Embryonic facial prominence (tissue), 1 donor: ENCODE measurements around the gene ZC3H18.
"Not testable (repeated sequence)": the region's sequence is repeated elsewhere in the genome, so short reads cannot be mapped to it uniquely, and the experiment has no call there.

ENCODE experiments used
- DNase-seq: peaks from one replicate; pipeline ENCODE4 v3.0.0-alpha.2; 2016; ENCODE audit errors: extremely low spot score

The ZC3H18 gene

GRCh38 chr16:88654363-88655052 is 84.3 kb downstream of the ZC3H18 start:
- DNase-seq, result no peak

- DNase-seq, result no peak
Measured at GRCh38 chr16:88655053-88655732, 85.0 kb downstream of the ZC3H18 start.

GRCh38 chr16:88655733-88656281 is 85.6 kb downstream of the ZC3H18 start:
- DNase-seq, result no peak

DNA sequence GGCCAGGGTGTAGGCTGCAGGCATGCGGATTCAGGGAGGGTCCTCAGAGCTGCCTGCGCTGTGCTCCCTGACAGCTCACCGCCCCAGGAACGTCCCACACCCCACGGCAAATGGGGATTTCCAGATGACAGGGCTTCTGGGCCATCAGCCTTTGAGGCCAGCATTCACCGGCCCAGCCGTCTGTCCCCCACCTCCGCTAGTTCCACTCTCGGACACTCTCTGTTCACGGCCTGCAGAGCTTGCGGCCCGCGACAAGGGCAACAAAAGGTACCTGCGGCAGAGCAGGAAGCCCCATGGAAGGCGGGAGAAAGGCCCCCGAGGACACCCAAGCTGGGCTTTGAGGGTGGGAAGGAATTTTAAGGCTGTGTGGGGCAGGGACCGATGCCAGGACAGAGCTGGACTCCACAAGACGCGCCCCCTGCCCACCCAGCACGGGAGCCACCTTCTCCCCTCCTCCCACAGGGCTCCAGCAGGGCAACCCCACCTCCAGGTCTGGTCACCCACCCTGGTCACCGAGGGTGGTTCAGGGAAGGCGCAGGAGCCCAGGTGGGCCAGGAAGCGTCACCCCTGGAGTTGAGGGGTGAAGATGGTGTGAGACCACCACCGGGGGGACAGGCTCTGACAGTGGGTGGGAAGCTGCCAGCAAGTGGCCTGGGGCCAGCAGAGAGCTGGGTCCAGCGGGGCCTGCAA is 86.2 kb downstream of the ZC3H18 start:
- DNase-seq, result no peak

- no peak for DNase-seq
Measured at GRCh38 chr16:88657371-88657770, 87.2 kb downstream of the ZC3H18 start.

DNA sequence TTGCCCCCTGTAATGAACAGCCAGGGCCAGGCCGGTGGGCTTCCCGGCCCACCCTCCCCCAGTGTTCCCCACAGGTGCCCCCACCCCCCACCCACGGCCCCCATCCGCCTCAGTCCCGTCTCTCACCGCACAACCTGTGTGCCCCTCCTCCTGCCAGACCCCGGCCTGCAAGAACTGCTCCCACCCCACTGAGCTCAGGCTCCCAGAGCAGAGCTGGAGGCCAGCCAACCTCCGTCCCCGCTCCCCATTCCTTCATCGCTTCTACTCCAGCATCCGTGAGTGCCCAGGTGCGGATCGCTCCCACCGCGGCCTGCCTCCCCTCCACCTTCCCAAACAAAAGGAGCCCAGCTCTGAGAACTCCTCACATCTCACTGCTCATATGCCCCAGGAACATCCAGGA is 88.5 kb downstream of the ZC3H18 start:
- DNase-seq, result no peak

DNA sequence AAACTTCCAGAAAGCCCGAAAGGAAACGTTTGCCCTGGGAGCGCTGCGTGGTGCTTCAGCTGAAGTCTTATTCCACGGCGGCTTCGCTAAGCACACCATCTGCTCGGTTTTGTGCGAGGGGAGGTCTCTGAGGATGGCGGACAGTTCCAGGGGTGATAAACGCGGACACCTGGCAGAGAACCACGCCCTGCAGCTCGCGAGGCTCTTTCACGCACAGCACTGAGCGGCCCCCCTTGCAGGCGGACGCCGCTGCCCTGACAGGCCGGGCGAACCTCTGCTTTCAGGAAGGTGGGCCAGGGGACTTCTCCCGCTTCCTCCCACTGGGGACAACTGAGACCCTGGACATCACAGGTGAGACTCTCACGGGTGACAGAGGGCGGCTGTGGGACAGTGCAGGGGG is 89.0 kb downstream of the ZC3H18 start:
- no peak for DNase-seq

DNA sequence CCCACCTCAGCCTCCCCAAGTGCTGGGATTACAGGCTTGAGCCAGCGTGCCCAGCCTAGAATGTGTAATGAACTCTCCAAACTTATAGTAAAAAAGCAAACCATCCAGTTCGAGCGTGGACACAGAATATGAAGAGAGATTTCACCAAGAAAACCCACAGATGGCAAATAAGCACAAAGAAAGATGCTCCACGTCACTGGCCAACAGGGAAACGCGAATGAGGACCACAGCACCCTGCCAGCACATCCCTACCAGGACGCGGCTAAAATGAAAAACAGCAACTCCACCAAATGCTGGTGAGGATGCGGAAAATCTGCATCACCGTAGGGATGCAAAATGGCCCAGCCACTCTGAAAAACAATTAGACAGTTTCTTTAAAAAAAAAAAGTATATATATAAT is 91.3 kb downstream of the ZC3H18 start:
- no peak for DNase-seq

DNA sequence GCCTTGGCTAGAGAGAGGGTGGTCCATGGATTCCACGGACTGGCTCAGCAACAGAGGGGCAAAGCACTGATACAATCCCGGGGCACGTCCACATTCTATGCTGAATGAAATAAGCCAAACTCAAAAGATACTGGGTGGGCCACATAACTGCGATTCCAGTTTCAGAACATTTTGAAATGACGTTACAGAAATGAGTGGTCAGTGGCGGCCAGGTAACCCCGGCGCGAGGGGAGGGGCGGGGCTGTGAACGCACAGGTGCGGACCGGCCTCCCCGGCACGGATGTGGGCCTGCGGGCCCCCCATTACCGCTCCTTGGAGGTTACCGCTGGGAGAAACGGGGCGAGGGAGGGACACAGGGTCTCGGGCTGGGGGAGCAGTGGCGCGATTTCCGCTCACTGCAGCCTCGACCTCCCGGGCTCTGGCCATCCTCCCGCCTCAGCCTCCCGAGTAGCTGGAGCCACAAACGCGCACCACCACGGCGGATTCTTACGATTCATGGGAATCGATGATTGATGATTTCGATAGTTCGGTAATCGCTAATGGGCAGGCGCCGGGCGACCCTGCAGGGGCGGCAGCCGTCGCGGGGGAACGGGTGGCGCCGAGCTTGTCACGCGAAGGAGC is 92.1 kb downstream of the ZC3H18 start:
- DNase-seq, result no peak

DNA sequence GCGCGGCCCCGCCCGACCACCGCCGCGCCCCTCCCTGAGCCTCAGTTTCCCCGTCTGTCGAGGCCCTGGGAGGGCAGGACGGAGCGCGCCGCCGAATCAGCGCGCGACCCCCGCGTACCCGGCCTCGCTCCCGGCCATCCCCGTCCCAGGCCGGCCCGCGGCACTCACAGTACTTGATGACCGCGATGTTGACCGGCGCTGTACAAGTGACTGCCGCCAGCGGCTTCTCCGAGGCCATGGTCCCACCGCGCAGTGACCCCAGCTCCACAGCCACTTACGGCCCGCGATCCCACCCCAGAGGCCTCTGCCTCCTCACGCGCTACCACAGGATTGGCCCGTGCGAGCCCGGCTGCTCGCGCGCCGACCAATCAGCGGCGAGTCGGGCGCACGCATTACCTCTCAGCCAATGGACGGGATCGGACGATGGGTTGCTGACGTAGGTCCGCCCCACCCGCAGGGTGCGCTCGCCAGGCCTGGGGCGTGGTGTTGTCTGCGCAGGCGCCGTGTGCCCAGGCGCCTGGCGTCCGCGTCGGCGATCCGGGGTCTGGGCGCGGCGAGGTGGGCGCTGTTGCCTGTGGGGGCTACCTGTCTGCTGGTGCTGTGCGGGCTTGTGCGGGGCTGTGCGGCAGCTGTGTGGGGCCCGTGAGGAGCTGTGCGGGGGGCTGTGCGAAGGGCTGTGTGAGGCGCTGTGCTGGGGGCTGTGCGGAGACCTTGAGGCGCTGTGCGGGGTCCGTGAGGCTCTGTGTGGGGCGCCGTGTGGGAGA is 92.8 kb downstream of the ZC3H18 start, which contains the start of gene MVD:
TSS of gene MVD (minus strand) at position 249 of the 764 bp plus-strand sequence. CDS start at position 238, 11 bp downstream.
- peak; percentile 95 for DNase-seq

DNA sequence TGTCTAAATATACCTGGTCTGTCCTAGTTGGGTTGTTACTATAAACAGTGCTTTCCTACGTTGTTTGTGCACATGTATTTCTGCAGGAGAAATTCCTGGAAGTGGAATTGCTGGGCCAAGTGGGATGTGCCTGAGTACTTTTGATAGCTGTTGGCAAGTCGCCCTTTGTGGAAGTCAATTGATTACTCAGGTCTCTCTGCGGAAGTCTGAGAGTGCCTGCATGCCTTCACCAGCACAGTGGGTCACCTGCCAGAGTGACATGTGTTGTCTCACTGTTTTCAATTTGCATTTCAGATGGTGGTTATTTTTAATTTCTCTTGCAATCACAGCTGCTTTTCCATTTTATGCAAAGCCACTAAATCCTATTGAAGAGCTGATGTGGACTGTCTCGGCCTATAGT is 94.9 kb downstream of the ZC3H18 start:
- DNase-seq, result no peak

DNA sequence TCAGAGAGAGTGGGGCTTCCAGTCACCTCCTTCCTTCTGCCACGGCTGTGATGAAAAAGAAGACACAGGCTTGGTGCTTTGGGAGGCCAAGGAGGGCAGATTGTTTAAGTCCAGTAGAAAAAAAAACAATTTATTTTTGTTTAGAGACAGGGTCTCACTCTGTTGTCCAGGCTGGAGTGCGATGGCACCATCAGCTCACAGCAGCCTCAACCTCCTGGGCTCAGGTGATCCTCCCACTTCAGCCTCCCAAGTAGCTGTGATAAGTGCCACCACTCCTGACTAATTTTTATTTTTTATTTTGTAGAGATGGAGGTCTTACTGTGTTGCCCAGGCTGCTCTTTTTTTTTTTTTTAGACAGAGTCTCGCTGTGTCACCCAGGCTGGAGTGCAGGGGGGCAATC is 95.4 kb downstream of the ZC3H18 start:
- no peak for DNase-seq

GRCh38 chr16:88667461-88667860 is 97.3 kb downstream of the ZC3H18 start:
- no peak for DNase-seq

- not testable (repeated sequence) for DNase-seq
Measured at GRCh38 chr16:88669493-88669892, 99.3 kb downstream of the ZC3H18 start.

DNA sequence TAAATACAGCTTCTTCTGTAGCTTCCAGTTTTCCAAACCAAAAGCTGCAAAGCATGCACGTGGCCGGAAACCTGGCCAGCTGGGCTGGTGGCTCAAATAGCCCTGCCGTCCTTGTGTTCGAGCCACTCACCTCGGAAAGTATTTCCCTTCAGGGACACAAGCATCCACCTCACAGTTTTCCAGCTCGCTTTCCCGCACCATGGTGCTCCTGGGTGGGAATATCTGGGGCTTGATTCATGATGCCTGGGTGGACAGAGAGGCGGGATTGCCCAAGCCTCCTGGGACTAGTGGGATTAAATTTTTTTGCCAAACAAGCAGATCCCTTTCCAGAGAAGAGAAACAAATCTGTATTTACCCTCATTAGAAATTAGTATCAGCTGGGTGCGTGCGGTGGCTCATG is 99.8 kb downstream of the ZC3H18 start:
- DNase-seq, result no peak

GRCh38 chr16:88671806-88672205 is 101.6 kb downstream of the ZC3H18 start:
- no peak for DNase-seq

GRCh38 chr16:88672776-88673175 is 102.6 kb downstream of the ZC3H18 start:
- no peak for DNase-seq

- DNase-seq, result no peak
Measured at GRCh38 chr16:88673716-88674379, 103.6 kb downstream of the ZC3H18 start.

DNA sequence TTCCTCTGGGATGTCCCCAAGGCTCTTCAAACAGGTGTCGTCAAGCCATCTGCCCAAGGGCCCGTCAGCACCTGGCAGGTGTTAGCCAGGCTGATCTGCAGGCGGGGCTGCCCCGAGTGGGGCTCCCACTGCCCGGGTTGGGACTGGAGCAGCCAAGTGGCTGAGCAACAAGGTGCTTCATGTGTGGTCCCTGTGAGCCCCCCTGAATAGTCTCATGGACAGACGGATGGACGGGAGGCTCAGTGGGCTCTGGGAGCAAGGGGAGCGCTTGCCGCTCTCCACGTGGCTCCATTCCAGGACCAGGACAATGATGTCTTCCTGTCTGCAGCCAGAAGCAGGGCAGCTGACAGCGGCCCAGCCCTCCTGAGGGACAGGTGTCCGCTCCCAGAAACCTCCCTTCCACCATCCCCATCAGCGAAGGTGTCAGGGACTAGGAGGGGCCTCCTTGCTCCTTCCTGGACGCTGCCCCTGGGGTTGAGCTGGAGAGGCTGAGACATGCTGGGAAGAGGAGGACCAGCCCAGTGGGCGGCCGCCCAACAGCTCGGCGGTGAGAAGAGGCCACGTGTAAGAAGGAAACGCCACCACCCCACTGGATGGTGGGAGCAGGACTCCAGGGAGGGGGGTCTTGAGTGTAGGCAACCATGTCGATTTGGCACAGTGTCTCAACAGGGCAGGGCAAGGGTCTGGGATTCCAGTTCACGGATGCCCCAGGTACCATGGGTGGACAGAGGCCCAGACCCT is 106.5 kb downstream of the ZC3H18 start:
- DNase-seq, result no peak

DNA sequence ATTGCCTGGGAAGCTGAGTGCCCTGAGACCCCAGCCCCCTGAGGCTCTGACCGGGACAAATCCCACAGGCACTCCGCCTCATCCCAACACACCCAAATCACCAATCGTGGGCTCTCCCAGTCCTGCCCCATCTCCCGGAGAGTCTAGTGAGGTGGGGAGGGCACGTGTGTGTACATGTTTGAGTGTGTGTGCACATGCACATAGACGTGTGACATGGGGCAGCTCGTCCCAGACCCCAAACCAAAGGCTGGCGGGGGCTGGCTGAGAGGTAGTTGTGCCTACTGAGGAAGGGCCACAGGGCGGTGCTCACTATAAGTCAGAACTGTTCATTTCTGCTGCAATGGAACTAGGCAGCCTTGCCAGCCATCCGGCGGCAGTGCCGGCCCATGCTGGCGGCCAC is 107.5 kb downstream of the ZC3H18 start:
- no peak for DNase-seq
